GM19455 (cell line): ENCODE data around the gene LAPTM5.

ENCODE experiments used
- ATAC-seq: cut with Tn5 transposase; IDR thresholded peaks from one replicate; pipeline ENCODE4 v1.9.1; 2021; ENCODE audit not compliant: unreplicated experiment

The LAPTM5 gene

DNA sequence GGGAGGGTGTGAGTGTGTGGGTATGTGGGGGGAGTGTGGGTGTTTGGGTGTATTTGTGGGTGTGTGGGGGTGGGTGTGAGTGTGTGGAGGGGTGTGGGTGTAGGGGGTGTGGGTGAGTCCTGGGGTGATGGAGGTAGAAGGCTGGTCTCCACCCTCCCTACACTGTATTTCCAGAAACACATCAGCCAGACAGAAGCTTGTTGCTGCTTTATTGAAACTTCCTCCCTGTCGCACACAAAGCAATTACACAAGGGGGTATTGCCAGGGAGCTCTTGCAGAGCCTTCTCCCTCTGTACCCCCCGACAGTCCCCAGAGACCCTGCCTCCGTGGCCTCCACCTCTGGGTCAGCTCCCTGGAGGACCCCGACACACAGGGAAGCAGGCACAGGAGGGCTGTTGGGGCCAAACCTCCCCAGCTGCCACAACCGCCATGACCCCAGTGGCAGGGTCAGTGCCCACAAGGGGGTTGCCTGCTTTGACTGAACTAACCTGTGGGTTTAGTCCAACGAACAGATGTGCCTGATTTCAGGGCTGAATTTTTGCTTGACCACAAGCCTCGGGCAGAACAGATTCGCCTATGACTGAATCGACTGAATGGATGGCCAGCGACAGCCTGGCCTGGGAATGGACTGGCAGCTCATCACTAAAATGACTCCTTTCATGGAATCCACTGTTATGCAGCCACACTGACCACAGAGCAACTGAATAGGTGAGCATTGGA, 25.1 kb downstream of the LAPTM5 start:
- no peak for ATAC-seq

GRCh38 chr1:30731806-30732276, 25.7 kb downstream of the LAPTM5 start:
- no peak for ATAC-seq

- no peak for ATAC-seq
Measured at GRCh38 chr1:30731109-30731805, 26.3 kb downstream of the LAPTM5 start.

- ATAC-seq, result no peak
Measured at GRCh38 chr1:30730346-30731108, 27.0 kb downstream of the LAPTM5 start.

GRCh38 chr1:30729901-30730300, 27.7 kb downstream of the LAPTM5 start:
- no peak for ATAC-seq

DNA sequence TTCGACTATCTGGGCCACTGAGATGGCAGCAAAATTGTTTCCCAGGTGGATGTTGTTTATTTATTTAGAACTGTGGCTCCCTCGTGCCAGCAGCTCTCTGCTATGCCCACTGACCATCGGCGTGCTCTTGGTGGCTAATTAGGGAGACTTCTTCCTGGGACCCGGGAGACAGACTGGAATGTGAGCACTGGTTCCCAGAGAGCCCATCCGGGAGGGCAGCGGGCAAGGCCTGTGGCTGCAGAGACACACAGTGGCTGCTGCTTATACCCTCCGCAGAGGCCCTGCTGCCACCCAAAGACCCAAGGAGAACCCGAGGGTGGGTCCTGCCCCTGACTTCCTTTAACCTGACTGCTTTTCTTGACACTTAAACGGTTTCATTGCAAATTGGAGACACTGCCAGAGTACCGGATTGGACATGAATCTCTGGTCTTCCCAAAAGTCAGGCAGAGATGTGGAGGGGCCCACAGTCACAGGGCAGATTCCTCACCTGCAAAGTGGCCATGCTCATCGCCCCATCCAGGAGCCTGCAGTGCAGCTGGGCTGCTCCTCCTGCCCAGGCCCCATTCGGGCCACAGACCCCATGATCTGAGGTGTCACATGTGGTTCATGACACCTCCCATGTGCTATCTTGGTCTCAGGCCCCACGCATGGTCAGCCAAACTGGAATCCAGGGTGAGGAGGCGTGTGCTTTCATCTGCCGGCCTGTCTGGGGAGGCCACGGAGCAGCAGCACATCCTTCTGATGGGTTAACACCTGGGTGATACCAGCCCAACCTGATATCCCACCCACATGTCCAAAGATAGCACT, 28.5 kb downstream of the LAPTM5 start:
- no peak for ATAC-seq

- no peak for ATAC-seq
Measured at GRCh38 chr1:30728340-30728739, 29.2 kb downstream of the LAPTM5 start.

GRCh38 chr1:30727824-30728223, 29.8 kb downstream of the LAPTM5 start:
- no peak for ATAC-seq

DNA sequence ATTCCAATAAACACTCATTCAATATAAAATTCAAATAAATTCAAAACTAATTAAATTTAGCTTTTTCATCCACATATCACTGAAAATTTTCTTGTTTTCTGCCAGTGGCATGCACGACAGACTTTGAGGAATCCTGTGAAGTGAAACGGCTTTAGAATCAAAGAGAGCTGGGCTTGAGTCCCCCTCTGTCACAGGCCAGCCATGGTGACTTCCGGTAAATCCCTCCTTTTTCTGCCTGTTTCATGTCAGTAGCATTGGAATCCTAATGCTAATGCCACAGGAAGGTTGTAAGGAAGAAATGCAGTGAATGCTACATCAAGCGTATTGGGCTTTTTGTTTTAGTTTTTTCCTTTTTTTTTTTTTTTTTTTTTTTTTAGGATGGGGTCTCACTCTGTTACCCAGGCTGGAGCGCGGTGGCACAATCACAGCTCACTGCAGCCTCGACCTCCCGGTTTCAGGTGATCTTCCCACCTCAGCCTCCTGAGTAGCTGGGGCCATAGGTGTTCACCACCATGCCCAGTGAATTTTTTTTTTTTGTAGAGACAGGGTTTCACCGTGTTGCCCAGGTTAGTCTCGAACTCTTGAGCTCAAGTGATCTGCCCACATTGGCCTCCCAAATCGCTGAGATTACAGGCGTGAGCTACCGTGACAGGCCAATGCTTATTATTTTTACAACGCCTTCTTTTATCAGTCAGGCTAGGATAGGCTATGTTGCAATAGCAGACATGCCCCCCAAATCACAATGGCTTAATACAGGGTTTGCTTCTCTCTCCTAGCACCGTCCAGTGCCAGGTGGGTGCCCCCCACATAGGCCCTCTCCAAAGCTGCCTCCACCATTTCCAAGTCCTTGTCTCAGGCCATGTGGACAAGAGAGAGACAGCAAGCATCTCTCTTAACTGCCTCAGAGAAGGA, 30.5 kb downstream of the LAPTM5 start:
- ATAC-seq, result no peak

DNA sequence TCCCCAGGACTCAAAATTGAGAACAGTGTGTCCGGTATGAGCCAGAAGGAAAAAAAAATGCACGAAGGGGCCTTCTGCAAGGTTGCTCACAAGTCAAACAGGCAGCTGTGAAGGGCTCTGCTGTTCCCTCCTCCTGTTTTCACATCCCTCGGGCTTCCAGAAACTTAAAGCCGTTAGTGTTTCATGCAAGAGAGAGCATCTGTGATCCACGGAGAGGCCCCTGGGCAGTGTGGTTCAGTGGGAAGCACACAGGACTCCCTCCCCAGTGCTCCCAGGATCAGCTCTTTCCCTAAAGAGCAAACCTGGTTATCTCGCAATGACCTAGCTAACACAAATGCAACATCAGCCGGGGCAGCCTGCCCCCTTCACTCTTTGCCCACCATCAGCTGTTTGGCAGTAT, 31.3 kb downstream of the LAPTM5 start:
- ATAC-seq, result no peak

GRCh38 chr1:30725450-30726095, 32.0 kb downstream of the LAPTM5 start:
- no peak for ATAC-seq

DNA sequence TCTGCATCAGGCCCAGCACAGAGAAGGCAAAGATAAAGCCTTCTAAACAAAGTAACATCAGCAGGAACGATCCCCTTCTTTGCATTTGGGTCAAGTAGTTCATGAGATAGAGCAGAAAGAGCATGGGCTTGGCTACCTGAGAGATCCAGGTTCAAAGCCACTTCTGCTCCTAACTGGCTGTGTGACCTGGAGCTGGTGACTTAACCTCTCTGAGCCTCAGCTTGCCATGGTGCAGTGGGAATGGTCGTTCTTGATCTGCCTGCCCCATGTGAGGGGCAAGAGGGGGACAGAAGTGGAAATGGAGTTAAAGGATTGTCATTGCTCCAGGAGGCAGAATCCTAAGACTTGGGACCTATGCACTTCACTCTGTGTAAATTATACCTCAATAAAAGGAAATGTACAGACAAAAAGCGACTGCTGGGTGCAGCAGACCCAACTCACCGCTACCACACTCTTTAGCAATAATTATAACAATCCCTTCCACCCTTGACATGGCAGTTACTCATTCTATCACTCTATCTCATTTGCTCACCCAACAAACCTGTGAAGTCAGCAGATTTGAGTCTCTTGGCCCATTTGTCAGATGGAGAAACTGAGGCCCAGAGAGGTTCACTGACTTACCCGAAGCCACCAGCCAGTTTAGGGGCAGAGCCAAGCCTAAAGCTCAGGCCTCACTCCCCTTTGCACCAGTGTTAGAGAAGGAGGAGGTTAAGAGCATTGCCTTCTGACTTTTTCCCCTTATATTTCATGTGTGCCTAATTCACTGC, 32.7 kb downstream of the LAPTM5 start:
- ATAC-seq, result no peak

GRCh38 chr1:30724175-30724574, 33.4 kb downstream of the LAPTM5 start:
- ATAC-seq, result no peak

- no peak for ATAC-seq
Measured at GRCh38 chr1:30723331-30723755, 34.2 kb downstream of the LAPTM5 start, which contains the start of gene MATN1. Gene MATN1, minus strand, starts transcription at chr1:30723585. Its CDS starts 34 bp downstream, at chr1:30723551.

DNA sequence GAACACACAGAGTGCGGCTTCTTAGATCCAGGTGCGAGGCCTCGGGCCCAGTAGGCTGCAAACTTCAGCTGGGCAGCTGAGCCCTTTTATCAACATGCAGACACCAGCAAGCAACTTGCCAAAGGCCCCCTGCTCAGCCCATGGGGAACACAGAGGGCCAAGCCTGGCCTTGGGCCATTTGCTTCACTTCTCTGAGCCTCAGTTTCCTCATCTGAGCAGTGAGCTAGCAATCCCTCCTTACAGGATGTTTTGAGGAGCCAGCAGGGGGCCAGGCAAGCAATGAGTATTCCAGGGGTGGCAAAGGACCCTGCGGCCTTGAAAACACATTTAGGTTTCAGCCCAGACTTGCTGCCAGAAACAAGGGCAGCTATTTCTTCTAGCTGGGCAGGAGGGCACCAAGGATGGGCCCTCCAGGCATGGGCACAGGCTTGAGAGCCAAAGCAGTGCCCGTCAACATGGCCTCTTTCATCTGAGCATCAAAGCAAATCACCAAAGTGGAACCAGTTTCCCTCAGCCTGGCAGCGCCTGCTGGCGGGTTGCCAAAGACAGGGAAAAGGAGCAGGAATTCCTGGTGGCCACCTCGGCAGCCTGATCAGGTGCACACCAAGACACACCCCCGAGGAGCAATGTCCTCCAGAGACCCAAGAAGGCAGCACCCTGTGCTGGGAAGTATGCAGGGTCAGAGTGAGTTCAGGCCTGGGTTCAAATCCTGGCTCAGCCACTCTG, 35.6 kb downstream of the LAPTM5 start:
- ATAC-seq, result no peak

DNA sequence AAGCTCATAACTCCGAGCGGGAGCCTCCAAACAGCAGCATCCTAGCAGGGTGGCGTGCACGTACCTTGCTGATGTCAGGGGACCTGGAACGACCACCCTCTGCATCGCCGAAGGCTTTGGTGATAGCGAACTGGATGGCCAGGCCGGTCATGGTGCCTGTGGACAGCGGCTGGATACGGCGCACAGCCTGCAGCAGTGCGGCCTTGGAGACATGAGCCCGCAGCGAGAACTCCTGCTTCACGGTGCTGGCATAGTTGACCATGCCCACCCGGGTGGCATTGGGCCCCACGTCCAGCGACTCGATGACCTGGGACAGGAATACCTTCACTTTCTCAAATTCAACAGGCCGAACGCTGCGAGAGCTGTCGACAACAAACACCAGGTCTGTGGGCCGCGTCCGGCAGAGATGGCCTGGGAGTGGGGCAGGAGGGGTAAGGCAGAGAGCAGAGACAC, 36.2 kb downstream of the LAPTM5 start:
- no peak for ATAC-seq

DNA sequence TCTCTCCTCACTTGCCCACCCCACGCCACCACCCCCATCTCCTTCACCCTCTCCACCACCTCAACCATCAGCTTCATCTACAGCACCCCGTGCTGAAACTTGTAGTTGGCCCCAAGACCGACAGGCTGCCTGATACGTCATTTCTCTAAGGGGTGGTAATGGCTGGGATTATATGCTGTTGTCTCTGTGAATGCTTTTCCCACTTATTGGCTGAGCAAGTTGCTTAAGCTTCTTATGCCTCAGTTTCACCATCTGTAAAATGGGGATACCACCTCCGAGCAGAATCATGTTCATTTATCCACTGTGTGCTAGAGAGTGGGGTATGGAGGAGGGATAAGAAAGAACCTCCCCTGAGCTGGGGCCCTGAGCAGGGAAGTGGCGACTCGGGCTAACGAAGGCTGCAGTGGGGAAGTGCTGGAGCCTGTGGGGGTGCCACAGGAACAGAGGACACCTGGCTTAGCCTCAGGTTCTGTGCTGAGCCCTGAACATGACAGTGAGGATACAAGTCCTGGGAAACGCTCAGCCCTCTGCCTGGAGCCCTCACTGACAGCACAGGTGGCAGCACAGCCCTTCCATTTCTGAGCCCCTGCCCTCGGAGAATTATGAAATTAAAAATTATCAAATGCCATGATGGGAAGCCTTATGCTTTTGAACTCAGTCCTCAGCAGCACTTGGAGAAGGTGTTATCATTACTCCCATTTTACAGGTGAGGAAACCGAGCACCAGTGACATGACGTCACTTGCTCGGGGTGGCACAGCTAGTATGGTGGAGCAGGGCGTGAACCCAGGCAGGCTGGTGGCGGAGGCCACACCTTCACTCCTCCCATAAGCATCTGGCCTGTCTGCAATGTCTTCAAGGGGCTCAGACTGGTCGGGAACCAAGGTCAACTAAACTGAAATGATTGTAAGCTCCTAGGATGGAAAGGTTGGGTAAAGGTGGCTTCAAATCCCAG, 37.0 kb downstream of the LAPTM5 start:
- ATAC-seq, result no peak
